Stimulated activated CD8-positive, alpha-beta memory T cell treated with anti-CD3 and anti-CD28 coated beads, Interleukin-2, amount 100 ng/mL, for 1 hour (primary cell): ENCODE results near the gene CRELD2.
"Not testable (repeated sequence)": the region's sequence is repeated elsewhere in the genome, so short reads cannot be mapped to it uniquely, and the experiment has no call there.

Experiments used
- DNase-seq, 2 donors: peaks; one replicate each; pipeline ENCODE4 v3.0.0-alpha.2; 2020; ENCODE audit warnings: low read depth in 2 of 2

CRELD2 gene

DNA sequence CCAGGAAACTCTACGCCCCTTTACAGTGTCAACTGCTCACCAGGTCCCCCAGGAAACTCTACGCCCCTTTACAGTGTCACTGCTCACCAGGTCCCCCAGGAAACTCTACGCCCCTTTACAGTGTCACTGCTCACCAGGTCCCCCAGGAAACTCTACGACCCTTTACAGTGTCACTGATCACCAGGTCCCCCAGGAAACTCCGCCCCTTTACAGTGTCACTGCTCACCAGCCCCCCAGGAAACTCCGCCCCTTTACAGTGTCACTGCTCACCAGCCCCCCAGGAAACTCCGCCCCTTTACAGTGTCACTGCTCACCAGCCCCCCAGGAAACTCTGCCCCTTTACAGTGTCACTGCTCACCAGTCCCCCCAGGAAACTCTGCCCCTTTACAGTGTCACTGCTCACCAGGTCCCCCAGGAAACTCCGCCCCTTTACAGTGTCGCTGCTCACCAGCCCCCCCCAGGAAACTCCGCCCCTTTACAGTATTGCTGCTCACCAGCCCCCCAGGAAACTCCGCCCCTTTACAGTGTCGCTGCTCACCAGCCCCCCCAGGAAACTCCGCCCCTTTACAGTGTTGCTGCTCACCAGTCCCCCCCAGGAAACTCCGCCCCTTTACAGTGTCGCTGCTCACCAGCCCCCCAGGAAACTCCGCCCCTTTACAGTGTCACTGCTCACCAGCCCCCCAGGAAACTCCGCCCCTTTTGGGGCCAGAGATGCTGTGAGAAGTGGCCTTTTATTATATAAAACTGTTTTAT is 26.8 kb downstream of the CRELD2 start:
- DNase-seq: not testable (repeated sequence)

DNA sequence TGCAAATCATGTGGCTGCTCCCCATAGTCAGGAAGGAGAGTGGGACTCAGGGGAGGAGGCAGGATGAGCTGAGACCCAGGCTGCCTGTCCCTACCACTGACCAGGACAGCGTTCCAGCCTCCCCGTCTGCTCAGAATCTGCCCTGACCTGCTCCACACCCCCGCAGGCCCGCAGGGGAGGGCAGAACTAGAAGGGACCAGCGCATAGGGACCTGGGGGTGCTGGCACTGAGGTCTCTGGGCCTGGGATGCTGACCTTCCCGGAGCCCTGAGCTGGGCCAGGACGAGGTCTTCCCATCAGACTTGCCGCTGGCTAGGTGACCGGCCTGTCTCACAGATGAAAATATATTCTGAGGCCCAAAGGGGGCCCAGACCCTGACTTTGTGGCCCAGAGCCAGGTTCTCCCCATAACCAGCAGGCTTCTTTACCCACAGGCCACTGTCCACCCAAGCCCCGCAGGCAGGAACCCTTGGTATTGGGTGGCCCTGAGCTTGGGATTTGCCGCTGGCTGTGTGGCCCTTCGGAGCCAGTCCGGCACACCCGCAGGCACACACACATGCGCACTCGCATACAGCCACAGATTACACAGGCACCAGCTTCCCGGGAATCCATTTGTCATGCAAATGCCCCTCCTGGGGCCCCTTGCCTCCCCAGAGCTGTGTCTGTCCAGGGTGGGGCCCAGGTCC is 28.3 kb downstream of the CRELD2 start:
- DNase-seq: no peak

DNA sequence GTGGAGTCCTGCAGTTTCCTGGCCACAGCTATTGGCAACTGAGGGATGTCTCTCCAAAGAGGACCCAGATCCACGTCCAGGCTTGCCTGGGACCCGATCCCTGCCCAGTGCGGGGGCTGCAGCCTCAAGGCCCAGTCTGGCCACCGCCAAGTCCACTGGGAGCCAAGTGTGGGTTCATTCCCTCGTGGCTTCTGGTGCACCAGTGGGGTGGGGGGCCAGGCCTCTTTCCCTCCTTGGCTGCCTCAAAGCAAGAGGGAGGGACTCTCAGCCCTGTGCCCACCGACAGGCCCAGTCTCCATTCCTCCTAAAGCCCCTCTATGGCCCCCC is 28.8 kb downstream of the CRELD2 start:
- no peak for DNase-seq

DNA sequence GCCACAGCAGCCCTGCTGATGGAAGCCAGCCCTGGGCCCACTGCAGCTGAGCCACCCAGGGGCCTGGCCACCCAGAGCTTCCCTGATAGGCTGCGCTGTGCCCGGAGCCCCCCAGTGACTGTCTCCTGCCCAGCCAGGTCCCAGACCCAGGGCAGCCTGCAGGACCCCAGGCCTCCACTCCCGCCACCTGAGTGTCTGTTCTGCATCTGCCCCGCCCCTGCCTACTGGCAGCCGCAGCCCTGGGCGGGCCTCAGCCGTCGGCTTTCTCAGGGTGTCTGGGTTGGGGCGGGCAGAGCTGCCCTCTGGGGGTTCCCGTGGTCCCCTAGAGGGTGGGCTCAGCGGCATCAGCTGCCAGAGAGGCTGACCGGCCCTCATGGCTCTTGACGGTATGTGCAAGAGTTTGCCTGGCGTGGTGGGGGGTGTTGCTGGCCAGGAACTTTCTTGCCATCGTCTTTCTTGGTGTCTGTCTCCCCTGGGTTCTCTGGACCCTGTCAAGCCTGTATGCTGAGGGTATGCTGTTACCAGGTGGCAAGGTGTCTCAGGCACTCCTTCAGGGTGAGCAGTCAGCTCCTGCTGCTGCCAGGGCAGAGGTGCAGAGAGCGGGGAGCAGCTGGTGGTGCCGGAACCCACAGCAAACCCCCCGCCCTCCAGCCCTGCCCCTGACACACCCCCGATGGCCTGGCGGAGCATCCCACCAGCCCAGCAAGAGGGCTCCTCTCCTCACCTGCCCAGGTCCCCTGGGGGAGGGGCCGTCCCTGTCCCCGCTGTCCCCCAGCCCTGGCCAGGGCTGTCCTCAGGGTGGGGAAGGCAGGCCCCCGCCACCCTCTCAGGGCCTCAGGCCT is 29.9 kb downstream of the CRELD2 start:
- DNase-seq: no peak

DNA sequence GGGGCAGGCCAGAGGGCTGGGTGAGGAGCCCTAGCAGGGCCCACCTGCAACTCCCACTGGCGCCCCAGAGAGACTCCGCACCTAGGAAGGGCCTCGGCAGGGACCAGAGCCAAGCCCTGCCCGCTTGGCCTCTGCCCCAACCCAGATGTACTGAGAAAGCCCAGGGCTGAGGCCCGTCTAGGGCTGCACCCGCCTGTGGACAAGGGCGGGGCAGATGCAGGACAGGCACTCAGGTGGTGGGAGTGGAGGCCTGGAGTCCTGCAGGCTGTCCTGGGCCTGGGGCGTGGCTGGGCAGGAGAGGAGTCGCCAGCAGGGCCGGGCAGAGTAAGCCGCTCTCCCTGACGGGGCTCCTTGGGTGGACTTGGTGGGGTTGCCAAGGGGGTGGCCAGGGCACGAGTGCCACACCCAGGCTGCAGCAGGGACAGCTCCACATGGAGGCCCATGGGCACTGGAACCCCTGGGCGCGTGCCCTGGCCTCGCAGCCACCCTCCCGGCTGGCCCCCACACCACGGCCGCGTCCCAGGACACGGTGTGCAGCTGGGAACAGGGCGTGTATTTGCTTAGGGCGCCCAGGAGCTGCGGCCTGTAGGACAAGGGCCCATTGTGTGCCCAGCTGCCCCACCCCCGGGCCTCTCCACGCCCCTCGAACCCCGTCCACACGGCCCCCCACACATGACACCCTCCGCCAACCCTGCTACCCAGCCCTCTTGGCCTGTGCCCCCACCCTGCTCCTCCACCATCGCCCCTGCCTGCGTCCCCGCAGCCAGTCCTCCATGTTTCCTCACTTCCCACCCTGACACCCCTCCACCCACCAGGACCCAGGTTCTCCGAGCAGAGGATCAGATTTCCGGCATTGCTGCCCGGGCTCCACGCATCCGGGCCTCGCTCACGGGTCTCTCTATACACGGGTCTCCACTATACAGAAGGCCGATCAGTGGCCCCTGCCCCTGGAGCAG is 30.8 kb downstream of the CRELD2 start:
- DNase-seq: no peak

DNA sequence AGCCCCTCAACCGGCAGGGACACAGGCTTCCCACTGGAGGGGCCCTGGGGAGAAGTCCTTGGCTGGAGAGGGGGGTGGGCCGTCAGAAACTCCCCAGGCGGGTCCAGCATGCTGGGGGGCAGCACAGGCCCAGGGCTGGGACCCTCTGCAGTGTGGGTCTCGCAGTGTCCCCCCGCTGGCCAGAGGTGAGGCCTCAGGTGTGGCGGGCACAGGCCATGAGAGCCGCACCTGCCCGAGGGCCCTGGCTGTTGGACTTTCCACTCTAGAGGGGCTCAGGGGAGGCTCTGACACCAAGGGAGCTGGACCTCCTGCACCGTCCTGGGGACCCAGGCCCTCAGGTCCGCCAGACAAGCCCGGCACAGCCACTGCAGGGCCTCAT is 31.5 kb downstream of the CRELD2 start:
- no peak for DNase-seq

DNA sequence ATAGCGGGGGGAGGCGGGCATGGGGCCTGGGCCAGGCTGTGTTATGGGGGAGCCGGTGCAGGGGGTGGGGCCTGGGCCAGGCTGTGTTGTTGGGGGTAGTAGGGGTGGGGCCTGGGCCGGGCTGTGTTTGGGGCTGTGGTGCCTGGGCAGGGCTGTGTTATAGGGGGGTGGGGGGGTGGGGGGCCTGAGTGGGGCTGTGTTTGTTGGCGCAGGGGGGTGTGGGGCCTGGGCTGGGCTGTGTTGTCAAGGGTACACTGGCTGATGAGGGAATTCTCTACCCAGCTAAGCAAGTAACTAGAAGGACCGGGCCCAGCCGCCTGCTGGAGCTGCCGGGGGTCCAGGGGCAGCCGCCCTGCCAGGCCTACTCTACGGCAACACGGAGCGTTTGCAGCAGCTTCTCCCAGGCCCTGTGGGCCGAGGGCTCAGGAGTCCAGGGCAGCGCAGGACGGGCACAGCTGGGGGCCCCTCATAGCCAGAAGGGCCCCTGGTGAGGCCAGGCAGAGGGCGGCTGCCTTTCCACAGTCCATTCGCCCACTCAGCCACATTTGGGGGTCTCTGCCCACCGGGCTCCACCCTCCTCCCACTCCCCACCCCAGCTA is 32.1 kb downstream of the CRELD2 start:
- no peak for DNase-seq

DNA sequence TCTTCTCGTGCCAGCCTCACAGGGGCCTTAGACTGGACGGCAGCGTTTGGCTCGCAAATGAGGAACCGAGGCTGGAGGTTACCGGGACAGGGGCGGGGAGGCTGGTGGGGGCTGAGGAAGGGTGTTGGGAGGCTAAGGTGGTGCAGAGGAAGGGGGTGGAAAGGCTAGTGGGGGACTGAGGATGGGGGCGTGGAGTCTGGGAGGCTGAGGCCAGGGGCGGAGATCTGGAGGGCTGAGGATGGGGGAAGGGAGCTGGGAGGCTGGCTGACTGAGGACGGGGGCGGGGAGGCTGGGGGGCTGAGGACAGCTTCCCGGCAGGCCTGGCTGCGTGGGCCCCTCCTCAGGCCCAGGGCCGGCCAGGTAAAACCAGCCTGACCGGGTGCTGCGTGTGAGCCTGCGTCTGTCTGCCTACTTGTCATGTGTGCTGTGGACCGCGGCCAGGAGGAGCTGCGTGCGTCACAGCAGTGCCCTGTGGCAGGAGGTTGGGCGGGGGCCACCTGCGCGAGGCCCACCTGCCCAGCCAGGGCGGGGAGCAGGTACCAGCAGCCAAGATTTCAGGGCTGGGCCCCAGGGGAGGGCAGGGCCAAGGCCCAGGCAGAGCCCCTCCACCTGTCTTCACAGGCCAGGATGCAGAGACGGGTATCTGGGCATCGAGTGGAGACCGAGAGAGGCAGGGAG is 32.7 kb downstream of the CRELD2 start:
- DNase-seq: no peak

DNA sequence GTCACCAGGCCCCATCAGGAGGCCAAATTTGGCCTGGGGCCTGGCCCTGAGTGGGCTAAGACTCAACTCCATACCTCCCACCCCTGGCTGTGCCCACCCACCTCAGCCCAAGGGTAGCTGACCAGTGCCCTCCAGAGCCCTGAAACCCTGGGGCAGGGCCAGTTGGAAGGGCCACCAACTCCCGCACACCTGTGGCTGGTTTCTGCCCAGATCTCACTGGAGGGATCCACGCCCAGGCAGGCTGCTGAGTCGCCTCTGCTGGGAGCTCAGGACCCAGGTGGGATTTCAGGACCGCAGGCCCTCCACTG is 33.2 kb downstream of the CRELD2 start:
- DNase-seq: no peak

DNA sequence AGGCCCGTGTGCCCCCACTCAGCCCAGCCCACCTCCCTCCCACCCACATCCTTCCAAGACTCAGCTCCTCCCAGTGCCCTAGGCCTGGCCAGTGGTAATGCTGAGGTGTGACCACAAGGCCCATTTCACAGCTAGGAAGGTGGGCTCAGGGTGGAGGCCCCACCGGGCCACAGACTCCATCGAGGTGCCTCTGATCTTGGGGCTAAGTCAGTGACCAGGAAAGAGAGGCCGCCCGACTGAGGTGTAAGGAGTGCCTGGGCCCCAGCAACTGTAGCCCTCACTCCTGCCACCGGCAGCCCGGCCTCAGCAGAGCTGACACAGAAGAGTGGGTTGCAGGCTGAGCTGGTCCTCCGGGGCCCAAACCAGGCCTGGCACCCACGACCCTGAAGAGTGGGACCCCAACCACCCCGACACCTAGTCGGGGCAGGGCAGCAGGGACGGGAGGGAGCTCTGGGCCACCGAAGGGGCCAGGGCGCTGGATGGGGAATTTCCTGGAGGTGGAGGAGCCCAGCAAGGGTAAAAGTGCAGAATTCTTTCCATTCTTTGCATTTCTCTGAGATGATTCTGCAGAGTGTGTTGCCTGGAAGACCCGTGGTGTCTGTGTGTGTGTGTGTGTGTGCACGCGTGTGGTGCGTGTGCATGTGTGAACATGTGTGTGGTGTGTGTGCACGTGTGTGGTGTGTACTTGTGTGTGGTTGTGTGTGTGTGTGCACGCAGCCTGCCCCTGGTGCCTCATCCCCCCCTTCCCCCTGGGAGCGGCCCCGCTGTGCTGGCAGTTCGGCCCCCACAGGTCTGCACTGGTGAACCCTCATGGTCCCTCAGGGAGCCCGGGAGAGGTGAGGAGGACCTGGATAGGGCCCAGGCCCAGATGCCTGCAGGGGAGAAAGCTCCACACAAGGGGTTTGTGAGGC is 33.8 kb downstream of the CRELD2 start:
- DNase-seq: no peak

DNA sequence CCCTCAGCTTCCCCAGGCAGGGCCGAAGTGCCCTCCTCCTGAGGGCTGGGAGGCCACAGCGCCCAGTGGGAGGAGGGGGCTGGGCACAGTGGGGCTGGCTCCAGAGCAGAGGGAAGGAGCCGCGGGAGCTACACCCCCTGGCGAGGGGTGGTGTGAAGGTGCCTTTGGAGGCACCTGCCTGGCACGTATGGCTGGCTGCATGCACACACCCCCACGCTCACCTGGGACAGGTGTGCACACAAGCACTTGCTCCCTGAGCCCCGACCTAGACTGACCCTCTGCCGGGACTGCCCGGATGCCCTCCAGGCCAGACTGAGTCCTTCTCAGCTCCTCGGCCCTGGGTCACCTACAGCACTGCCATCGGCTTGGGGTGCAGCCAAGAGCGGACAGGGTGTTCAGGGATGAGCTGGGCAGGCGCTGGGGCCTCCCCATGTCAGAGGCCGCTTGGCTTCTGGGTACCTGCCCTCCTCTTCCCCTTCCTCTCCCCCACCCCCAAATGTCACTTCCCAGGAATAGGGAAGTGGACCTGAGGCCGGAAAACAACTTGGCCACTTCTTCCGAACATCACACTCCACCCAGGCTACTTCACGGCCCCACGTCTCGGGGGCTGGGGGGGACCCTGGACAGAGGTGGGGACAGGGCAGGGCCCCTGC is 34.7 kb downstream of the CRELD2 start:
- DNase-seq: no peak

DNA sequence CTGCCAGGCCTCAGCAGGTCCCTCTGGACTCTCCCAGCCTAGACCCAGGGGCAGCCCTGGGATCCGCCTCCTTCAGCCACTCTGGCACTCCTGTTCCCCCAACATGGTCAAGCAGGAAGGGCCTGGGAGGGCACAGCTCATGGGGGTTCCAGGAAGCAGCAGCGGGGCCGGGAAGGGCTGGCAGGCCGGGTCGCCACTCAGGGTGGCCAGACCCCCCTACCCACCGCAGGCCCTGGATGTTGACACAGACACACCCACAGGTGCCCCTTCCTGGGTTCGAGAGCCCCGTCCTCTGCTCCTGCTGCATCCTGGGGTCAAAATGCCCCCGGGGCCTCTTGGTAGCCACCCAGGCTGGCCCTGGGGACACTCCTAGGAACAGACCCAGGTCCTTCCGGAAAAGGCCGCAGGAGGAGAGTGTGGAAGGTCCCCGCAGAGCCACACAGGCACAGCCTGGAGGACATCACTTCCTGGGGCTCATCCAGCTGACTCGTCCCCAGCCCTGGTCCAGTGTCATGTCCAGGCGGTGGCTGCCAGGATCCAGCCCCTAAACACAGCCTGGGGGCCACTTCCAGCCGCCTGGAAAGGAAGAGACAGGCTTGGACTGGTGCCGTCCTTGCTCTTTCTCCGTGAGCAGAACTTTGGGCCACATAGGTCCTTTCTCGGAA is 35.4 kb downstream of the CRELD2 start:
- no peak for DNase-seq

DNA sequence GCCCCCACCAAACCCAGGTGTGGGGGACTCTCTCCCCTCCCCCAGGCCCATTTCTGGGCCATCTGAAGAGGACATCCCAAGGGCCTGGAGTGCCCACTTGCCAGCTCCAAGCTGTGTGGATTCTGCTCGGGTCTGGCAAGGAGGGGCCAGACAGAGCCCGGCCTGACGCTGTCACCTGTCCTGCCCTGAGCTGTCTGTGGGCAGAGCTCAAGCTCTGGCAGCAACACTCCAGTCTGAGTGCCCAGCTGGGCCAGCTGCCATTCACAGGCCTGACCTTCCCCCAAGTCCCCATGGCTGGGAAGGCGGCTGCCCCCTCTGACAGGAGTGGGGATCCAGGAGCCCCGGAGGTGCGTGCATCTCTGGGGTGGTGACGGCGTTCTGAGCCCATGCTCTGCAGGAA is 35.9 kb downstream of the CRELD2 start:
- no peak for DNase-seq

DNA sequence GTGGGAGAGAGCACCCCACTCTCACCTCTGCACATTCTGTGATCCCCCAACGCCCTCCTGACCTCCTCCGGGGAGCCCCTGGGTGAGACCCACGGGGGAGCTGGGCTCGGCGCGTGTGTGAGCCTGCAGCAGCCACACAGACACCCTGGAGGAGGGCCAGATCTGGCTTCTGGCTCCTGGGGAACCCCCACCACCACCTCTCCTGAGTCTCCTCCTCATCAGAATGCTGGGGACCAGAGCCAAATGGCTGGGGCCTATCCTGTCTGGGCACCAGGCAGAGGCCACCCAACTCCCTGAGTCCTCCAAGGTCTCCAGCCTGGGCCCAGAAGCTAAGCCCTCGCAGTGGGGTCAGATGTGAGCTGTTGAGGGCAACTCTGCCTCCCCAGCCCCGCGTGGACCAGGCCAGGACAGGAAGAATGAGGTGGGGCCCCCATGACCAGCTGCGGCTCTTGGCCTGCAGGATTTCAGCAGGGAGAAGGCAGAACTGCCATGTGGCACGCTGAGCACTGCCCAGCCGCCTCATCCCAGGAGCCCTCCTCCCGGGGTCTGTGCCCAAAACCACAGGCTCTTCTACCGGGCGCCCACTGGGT is 36.7 kb downstream of the CRELD2 start:
- DNase-seq: no peak

DNA sequence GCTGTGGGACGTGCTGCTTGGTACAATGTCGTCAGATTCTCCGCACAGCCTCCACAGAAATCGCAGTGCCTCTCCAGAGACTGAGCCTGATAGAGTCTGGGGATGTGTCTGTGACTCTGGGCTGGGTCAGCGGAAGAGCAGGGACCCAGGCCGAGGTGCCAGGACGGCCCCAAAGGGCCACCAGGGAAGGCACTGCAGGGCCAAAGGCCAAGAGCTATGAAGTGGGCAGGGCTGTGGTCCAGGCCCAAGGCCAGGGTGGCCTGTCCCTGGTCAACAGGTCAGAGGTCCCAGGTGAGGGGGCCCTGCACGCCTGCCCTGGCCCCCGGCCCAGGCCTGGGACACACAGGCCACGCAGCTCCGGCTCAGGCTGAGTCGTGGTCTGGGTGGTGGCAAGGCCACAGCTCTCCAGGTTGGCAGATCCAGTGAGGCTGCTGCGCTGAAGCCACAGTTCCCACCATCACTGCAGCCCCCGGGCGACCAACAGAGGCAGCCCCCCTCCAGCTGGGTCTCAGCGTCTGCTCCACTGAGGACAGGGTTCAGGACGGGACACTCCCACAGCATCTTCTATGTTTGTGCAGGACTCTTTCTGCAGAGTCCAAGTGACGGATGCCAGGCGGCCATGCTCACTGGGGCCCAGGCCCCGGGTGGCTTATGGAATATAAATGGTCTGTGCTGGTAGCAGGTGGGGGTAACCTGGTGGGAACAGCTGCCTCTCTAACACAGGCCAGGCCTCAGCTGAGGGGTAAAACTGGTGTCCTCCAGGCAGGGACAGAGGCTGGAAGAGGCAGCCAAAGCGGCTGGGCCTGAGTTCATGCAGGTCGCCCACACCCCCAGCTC is 37.4 kb downstream of the CRELD2 start:
- DNase-seq: no peak

DNA sequence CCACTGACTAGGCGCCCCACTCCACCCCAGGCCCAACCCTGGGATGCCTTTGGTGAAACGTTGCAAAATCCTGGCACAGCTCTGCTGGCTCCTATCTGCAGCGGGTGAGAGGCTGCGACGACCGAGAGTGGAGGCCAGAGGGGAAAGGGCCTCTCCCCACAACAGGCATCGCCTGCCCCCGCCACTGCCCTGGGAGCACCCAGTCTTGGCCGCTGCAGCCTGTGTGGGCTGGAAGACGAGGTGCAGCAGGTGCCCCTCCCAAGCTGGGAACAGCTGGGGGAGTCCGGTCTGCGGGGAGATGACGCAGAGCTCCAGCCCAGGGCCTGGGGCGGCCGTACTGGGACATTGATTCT is 38.0 kb downstream of the CRELD2 start:
- no peak for DNase-seq
